ENCODE results near the gene SOCS1. TPM values are rescaled to one million over a fixed set of nuclear protein-coding genes. Genes with fewer than 3 reads are reported as not detected.

SOCS1 gene
- total RNA-seq, 1 donor from 2014 or later, result 1.0 TPM

- no peak overlapping the region for H3K27ac ChIP-seq (ENCODE audit: low read depth, low read length)
- no peak overlapping the region for H3K4me3 ChIP-seq (ENCODE audit: low read length in 3 of 3)
- peaks cover 5 to 12% (median 7%) of the 10 kb centered on the region in 3 donors for H3K9me3 ChIP-seq (ENCODE audit: control insufficient read depth in 3 of 3, low read length in 3 of 3)
- H3K27me3 ChIP-seq (ENCODE audit: control insufficient read depth in 3 of 3, insufficient read depth in 3 of 3, low read length in 3 of 3), result peaks cover 8 to 25% (median 13%) of the 10 kb centered on the region in 3 donors
- no peaks in the 10 kb centered on the region for H3K36me3 ChIP-seq (ENCODE audit: control insufficient read depth in 3 of 3, insufficient read depth in 3 of 3, low read length in 3 of 3)
- H3K9ac ChIP-seq (ENCODE audit: low read depth in 1 of 3, low read length in 3 of 3), result no peak overlapping the region
- peaks cover 0 to 4% (median 3%) of the 10 kb centered on the region in 3 donors for H3K4me1 ChIP-seq (ENCODE audit: control insufficient read depth in 3 of 3, insufficient read depth in 3 of 3, low read length in 3 of 3)
These were observed 43.2 kb downstream of the SOCS1 start for GRCh38 chr16:11212798-11213196.

DNA sequence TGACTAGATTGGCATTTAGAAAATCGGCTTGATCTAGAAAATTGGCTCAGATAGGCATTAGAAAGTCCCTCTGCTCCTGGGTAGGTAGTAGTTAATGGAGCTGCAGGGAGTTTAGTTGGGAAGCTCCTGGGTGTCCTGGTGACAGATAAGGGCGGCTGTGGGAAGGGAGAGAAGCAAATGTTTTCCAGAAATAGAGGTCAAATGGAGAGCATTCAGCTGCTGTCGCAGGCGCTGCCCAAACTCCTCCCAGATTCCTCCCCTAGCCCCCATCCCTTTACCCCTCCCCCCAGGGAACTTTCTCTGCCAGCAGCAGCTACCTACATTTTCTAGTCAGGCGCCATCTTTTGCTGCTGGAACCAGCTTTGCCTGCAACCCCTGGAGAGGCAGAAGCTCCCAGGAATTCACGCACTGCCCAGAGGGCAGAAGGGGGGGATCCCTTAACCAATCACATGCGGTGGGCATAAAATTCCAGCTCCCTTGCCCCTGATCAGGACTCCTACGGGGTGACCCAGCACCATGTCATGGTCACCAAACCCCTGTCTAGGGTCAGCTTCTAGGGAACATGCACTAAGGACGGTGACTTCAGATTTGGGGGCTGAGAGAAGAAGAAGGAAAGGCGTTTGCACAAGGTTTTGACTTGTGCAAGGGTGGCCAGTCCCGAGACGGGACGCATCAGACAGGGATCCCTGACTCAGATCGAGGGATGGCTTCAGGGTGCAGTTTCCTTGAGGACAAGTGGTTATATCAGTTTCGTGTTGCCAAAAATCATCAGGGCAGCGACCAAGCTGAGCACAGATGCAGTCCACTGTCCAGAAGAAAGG lies 43.8 kb downstream of the SOCS1 start:
- peaks cover 7 to 17% (median 10%) of the 10 kb centered on the region in 3 donors for H3K9me3 ChIP-seq (ENCODE audit: control insufficient read depth in 3 of 3, low read length in 3 of 3)
- peaks cover 0 to 4% (median 3%) of the 10 kb centered on the region in 3 donors for H3K4me1 ChIP-seq (ENCODE audit: control insufficient read depth in 3 of 3, insufficient read depth in 3 of 3, low read length in 3 of 3)
- H3K36me3 ChIP-seq (ENCODE audit: control insufficient read depth in 3 of 3, insufficient read depth in 3 of 3, low read length in 3 of 3), result no peaks in the 10 kb centered on the region
- H3K27me3 ChIP-seq (ENCODE audit: control insufficient read depth in 3 of 3, insufficient read depth in 3 of 3, low read length in 3 of 3), result peaks cover 8 to 30% (median 13%) of the 10 kb centered on the region in 3 donors
- no peak overlapping the region for H3K27ac ChIP-seq (ENCODE audit: low read depth, low read length)
- no peak overlapping the region for H3K9ac ChIP-seq (ENCODE audit: low read depth in 1 of 3, low read length in 3 of 3)
- no peak overlapping the region for H3K4me3 ChIP-seq (ENCODE audit: low read length in 3 of 3)

- Histone ChIP-seq H3K4me3 (ENCODE audit: low read length in 3 of 3) (no peak overlapping the region), H3K9ac (ENCODE audit: low read depth in 1 of 3, low read length in 3 of 3) (no peak overlapping the region), H3K36me3 (ENCODE audit: control insufficient read depth in 3 of 3, insufficient read depth in 3 of 3, low read length in 3 of 3) (no peaks in the 10 kb centered on the region), H3K9me3 (ENCODE audit: control insufficient read depth in 3 of 3, low read length in 3 of 3) (peaks cover 7 to 13% (median 9%) of the 10 kb centered on the region in 3 donors), H3K4me1 (ENCODE audit: control insufficient read depth in 3 of 3, insufficient read depth in 3 of 3, low read length in 3 of 3) (peaks cover 0 to 8% (median 3%) of the 10 kb centered on the region in 3 donors), H3K27me3 (ENCODE audit: control insufficient read depth in 3 of 3, insufficient read depth in 3 of 3, low read length in 3 of 3) (peaks cover 8 to 30% (median 13%) of the 10 kb centered on the region in 3 donors), H3K27ac (ENCODE audit: low read depth, low read length) (no peak overlapping the region)
These were observed 44.7 kb downstream of the SOCS1 start for GRCh38 chr16:11211061-11211976.

GRCh38 chr16:11210260-11210659 lies 45.7 kb downstream of the SOCS1 start:
- H3K4me1 ChIP-seq (ENCODE audit: control insufficient read depth in 3 of 3, insufficient read depth in 3 of 3, low read length in 3 of 3), result peaks cover 0 to 18% (median 8%) of the 10 kb centered on the region in 3 donors
- peaks cover 8 to 30% (median 13%) of the 10 kb centered on the region in 3 donors for H3K27me3 ChIP-seq (ENCODE audit: control insufficient read depth in 3 of 3, insufficient read depth in 3 of 3, low read length in 3 of 3)
- H3K9ac ChIP-seq (ENCODE audit: low read depth in 1 of 3, low read length in 3 of 3), result no peak overlapping the region
- H3K9me3 ChIP-seq (ENCODE audit: control insufficient read depth in 3 of 3, low read length in 3 of 3), result peaks cover 0 to 7% (median 5%) of the 10 kb centered on the region in 3 donors
- no peak overlapping the region for H3K27ac ChIP-seq (ENCODE audit: low read depth, low read length)
- no peaks in the 10 kb centered on the region for H3K36me3 ChIP-seq (ENCODE audit: control insufficient read depth in 3 of 3, insufficient read depth in 3 of 3, low read length in 3 of 3)
- no peak overlapping the region for H3K4me3 ChIP-seq (ENCODE audit: low read length in 3 of 3)

- Histone ChIP-seq H3K36me3 (ENCODE audit: control insufficient read depth in 3 of 3, insufficient read depth in 3 of 3, low read length in 3 of 3) (no peaks in the 10 kb centered on the region), H3K9me3 (ENCODE audit: control insufficient read depth in 3 of 3, low read length in 3 of 3) (peaks cover 0 to 7% (median 5%) of the 10 kb centered on the region in 3 donors), H3K27me3 (ENCODE audit: control insufficient read depth in 3 of 3, insufficient read depth in 3 of 3, low read length in 3 of 3) (peaks cover 11 to 30% (median 13%) of the 10 kb centered on the region in 3 donors), H3K9ac (ENCODE audit: low read depth in 1 of 3, low read length in 3 of 3) (no peak overlapping the region), H3K4me3 (ENCODE audit: low read length in 3 of 3) (no peak overlapping the region), H3K27ac (ENCODE audit: low read depth, low read length) (no peak overlapping the region), H3K4me1 (ENCODE audit: control insufficient read depth in 3 of 3, insufficient read depth in 3 of 3, low read length in 3 of 3) (peaks cover 0 to 26% (median 11%) of the 10 kb centered on the region in 3 donors)
These were observed 46.9 kb downstream of the SOCS1 start for GRCh38 chr16:11208916-11209665.

DNA sequence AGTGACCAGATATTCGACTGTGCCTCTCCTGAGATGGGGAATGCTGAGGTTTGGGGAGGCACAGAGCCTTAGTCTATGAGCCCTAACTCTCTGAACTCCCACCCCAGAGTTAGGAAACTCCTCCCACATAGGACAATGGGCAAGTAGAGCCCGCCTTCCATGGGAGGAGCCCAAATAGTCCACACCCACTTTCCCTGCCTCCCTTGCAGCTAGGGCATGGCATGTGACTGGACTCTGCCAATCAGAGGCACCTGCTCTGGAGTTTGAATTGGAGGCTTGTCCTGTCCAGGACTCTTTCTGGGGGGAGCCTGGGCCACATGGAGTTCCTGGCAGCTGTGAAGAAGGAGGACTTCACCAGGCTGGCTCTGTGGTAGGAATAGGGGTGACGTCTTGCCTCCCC lies 48.4 kb downstream of the SOCS1 start:
- H3K27me3 ChIP-seq (ENCODE audit: control insufficient read depth in 3 of 3, insufficient read depth in 3 of 3, low read length in 3 of 3), result peaks cover 13 to 28% (median 17%) of the 10 kb centered on the region in 3 donors
- H3K9me3 ChIP-seq (ENCODE audit: control insufficient read depth in 3 of 3, low read length in 3 of 3), result peaks cover 0 to 7% (median 5%) of the 10 kb centered on the region in 3 donors
- no peak overlapping the region for H3K4me3 ChIP-seq (ENCODE audit: low read length in 3 of 3)
- H3K9ac ChIP-seq (ENCODE audit: low read depth in 1 of 3, low read length in 3 of 3), result no peak overlapping the region
- peaks cover 0 to 26% (median 11%) of the 10 kb centered on the region in 3 donors for H3K4me1 ChIP-seq (ENCODE audit: control insufficient read depth in 3 of 3, insufficient read depth in 3 of 3, low read length in 3 of 3)
- H3K36me3 ChIP-seq (ENCODE audit: control insufficient read depth in 3 of 3, insufficient read depth in 3 of 3, low read length in 3 of 3), result no peaks in the 10 kb centered on the region
- H3K27ac ChIP-seq (ENCODE audit: low read depth, low read length), result no peak overlapping the region

DNA sequence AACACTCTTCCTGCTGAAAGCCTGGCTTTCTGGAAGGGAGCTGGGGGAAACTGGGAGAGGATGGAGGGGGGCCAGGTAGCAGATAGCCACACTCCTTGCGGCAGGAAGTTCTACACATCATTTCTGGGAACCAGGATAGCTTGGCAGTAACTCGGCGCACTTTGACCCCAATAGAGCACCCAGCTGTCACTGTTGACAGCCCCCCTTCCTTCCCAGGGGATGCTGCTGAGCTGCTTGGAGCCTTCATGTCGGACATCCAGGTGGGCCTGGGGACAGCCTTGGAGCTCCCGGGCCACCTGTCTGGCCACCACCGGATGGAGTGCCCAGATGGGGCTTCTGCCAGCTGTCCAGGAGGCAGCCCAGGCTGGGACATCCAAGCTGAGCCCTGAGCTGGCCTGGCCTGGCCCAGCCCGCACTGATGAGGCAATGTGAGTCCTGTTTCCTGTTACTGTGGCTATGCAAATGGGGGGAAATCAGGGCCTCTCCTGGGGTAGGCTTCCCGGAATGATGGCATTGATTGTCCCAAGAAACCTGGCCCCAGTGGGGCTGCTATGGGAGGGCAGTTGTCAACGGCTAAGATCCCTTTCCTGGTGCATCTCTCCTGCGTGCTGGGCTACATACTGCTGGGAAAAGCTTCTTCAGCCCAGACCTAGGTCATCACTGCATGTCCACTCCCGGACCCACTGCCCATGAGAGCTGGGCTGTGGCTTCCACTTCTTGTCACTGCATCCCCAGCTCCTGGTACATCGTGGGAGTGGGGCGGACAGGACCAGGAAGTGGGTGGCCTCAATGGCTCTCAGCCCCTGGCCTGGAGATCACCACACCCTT lies 50.0 kb downstream of the SOCS1 start:
- Histone ChIP-seq H3K4me1 (ENCODE audit: control insufficient read depth in 3 of 3, insufficient read depth in 3 of 3, low read length in 3 of 3) (peaks cover 0 to 23% (median 8%) of the 10 kb centered on the region in 3 donors), H3K27me3 (ENCODE audit: control insufficient read depth in 3 of 3, insufficient read depth in 3 of 3, low read length in 3 of 3) (peaks cover 9 to 18% (median 14%) of the 10 kb centered on the region in 3 donors), H3K27ac (ENCODE audit: low read depth, low read length) (no peak overlapping the region), H3K4me3 (ENCODE audit: low read length in 3 of 3) (no peak overlapping the region), H3K9me3 (ENCODE audit: control insufficient read depth in 3 of 3, low read length in 3 of 3) (peaks cover 0 to 7% (median 5%) of the 10 kb centered on the region in 3 donors), H3K9ac (ENCODE audit: low read depth in 1 of 3, low read length in 3 of 3) (no peak overlapping the region), H3K36me3 (ENCODE audit: control insufficient read depth in 3 of 3, insufficient read depth in 3 of 3, low read length in 3 of 3) (no peaks in the 10 kb centered on the region)

- H3K27ac ChIP-seq (ENCODE audit: low read depth, low read length), result no peak overlapping the region
- H3K4me1 ChIP-seq (ENCODE audit: control insufficient read depth in 3 of 3, insufficient read depth in 3 of 3, low read length in 3 of 3), result peaks cover 0 to 23% (median 8%) of the 10 kb centered on the region in 3 donors
These were observed 50.8 kb downstream of the SOCS1 start for GRCh38 chr16:11205065-11205699.

More at GRCh38 chr16:11205065-11205699, 50.8 kb downstream of the SOCS1 start:
- no peak overlapping the region for H3K9ac ChIP-seq (ENCODE audit: low read depth in 1 of 3, low read length in 3 of 3)
- no peaks in the 10 kb centered on the region for H3K36me3 ChIP-seq (ENCODE audit: control insufficient read depth in 3 of 3, insufficient read depth in 3 of 3, low read length in 3 of 3)
- H3K4me3 ChIP-seq (ENCODE audit: low read length in 3 of 3), result no peak overlapping the region
- peaks cover 0 to 7% (median 5%) of the 10 kb centered on the region in 3 donors for H3K9me3 ChIP-seq (ENCODE audit: control insufficient read depth in 3 of 3, low read length in 3 of 3)
- peaks cover 9 to 18% (median 14%) of the 10 kb centered on the region in 3 donors for H3K27me3 ChIP-seq (ENCODE audit: control insufficient read depth in 3 of 3, insufficient read depth in 3 of 3, low read length in 3 of 3)

Data from skeletal muscle tissue (tissue), 4 donors.